HG03460 (cell line): ENCODE data around the gene UGT2B28.
"Not testable (repeated sequence)": the region's sequence is repeated elsewhere in the genome, so short reads cannot be mapped to it uniquely, and the experiment has no call there.

Experiments used
- ATAC-seq: cut with Tn5 transposase; IDR thresholded peaks from one replicate; pipeline ENCODE4 v1.9.1; 2021; ENCODE audit not compliant: unreplicated experiment

Gene UGT2B28

DNA sequence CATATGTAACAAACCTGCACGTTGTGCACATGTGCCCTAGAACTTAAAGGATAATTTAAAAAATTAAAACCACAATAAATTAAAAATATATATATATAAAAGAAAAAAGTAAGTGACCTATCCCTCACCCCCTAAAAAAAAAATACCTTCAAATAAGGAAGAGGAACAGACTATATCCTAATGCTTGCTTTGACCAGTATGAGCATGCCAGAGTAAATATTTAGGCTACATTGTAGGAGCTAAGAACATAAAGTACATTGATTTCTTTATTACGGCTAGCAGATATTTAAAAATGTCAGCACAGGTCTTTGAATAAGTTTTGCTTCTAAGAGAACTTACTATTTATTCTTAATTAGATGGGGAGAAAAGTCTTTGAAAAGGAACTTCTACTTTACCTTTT is 62.8 kb downstream of the UGT2B28 start:
- ATAC-seq, result not testable (repeated sequence)

- ATAC-seq, result not testable (repeated sequence)
These were observed 63.5 kb downstream of the UGT2B28 start for GRCh38 chr4:69343558-69344420.
